ENCODE data around the gene MOCOS. TPM values are rescaled to one million over a fixed set of nuclear protein-coding genes. Genes with fewer than 3 reads are reported as not detected.

Gene MOCOS
- total RNA-seq, 2 experiments from 2014 or later, result not detected

DNA sequence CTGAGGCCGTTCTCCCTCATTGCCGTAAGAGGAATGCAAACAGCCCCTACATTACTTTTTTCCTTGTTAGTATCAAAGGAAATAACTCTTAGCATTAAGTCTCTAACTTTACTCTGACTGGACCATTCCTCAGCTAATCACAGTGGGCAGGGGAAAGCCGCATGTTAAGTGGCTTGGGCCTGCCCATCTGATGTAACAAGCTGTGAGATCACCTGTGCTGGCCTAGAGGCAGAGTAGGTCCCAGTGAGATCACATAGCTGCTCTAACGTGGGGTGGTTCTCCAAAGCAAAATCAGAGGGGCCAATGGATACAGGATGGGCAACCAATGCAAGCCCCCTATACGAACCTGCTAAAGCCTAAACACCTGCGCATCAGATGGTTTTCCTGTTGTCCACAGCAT is 5.9 kb upstream of the MOCOS start:
- TF ChIP-seq EZH2phosphoT487 (IDR thresholded peaks at IDR 0.05; ENCODE audit: borderline replicate concordance, low read depth, low read length), result no peak
- TF ChIP-seq, protein P1, sequence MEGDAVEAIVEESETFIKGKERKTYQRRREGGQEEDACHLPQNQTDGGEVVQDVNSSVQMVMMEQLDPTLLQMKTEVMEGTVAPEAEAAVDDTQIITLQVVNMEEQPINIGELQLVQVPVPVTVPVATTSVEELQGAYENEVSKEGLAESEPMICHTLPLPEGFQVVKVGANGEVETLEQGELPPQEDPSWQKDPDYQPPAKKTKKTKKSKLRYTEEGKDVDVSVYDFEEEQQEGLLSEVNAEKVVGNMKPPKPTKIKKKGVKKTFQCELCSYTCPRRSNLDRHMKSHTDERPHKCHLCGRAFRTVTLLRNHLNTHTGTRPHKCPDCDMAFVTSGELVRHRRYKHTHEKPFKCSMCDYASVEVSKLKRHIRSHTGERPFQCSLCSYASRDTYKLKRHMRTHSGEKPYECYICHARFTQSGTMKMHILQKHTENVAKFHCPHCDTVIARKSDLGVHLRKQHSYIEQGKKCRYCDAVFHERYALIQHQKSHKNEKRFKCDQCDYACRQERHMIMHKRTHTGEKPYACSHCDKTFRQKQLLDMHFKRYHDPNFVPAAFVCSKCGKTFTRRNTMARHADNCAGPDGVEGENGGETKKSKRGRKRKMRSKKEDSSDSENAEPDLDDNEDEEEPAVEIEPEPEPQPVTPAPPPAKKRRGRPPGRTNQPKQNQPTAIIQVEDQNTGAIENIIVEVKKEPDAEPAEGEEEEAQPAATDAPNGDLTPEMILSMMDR (conservative IDR thresholded peaks at IDR 0.05; ENCODE audit: low read length), result no peak
- H3K79me2 ChIP-seq (ENCODE audit: insufficient read depth, low read depth, low read length), result no peaks in the 10 kb centered on the region
- CTCF ChIA-PET (ENCODE audit: unreplicated experiment), result no interaction called here
- no peak for DNase-seq (ENCODE audit: low spot score)
- H3K9me2 ChIP-seq (ENCODE audit: insufficient read depth, low read length), result no peaks in the 10 kb centered on the region
- no peak overlapping the region for H3K4me2 ChIP-seq (ENCODE audit: low read length)
- BruUV-seq (replicated peaks), result no TSS peak
- peaks cover 8% of the 10 kb centered on the region for H3K4me1 ChIP-seq (ENCODE audit: insufficient read depth, low read length, poor library complexity, severe bottlenecking)
- no peaks in the 10 kb centered on the region for H3K9me3 ChIP-seq (ENCODE audit: low read length)
- peaks cover 6% of the 10 kb centered on the region for H3K36me3 ChIP-seq (ENCODE audit: insufficient read depth, low read length)
- no peak overlapping the region for H2AFZ ChIP-seq (ENCODE audit: low read length)
- H3K27ac ChIP-seq (ENCODE audit: low read depth, low read length, poor library complexity, severe bottlenecking), result no peak overlapping the region
- H4K20me1 ChIP-seq (ENCODE audit: insufficient read depth, low read length), result no peaks in the 10 kb centered on the region
- intact Hi-C loops (cut with micrococcal nuclease; ENCODE audit: unreplicated experiment), result no loop called here
- no peak overlapping the region for H3K4me3 ChIP-seq (ENCODE audit: low read depth, low read length, poor library complexity, severe bottlenecking)
- POLR2A ChIA-PET, result no interaction called here

DNA sequence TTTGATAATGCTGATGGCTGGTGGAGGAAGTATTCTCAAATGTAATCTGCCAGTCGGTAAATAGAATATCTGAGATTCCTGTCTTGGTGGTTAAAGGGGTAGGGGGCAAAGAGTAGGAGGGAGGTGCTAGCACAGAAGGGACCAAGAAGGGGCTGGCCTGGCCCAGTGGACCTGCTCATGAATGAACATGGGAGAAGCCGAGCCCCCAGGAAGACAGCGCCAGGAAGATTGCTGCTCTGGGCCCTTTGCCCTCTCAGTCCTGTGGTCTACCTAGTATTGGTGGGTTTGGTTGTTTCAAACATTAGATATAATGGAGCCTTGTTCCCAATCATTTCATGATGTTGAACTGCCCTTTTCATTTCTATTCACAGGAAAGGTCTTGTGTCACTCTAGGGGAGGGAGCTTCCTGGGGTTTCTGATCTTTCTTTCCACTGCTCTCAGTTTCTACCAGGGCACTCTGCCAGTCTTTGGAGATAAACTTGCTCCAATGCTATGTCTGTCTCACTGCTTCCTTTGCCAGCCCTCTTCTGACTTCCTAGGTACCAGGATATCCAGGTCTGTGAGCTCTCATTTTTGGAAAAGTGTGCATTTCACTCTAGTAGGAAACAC is 5.3 kb upstream of the MOCOS start:
- peaks cover 8% of the 10 kb centered on the region for H3K4me1 ChIP-seq (ENCODE audit: insufficient read depth, low read length, poor library complexity, severe bottlenecking)
- H3K36me3 ChIP-seq (ENCODE audit: insufficient read depth, low read length), result peaks cover under 1% of the 10 kb centered on the region; the same call in 1 of the 2 replicates
- BruUV-seq (replicated peaks), result no TSS peak
- no peak overlapping the region for H3K27ac ChIP-seq (ENCODE audit: low read depth, low read length, poor library complexity, severe bottlenecking)
- no peak for TF ChIP-seq EZH2phosphoT487 (IDR thresholded peaks at IDR 0.05; ENCODE audit: borderline replicate concordance, low read depth, low read length)
- TF ChIP-seq, protein P1 (conservative IDR thresholded peaks at IDR 0.05; ENCODE audit: low read length), result no peak
- no peak overlapping the region for H2AFZ ChIP-seq (ENCODE audit: low read length)
- H3K9me3 ChIP-seq (ENCODE audit: low read length), result no peaks in the 10 kb centered on the region
- no peaks in the 10 kb centered on the region for H4K20me1 ChIP-seq (ENCODE audit: insufficient read depth, low read length)
- no peak for DNase-seq (ENCODE audit: low spot score)
- H3K9me2 ChIP-seq (ENCODE audit: insufficient read depth, low read length), result no peaks in the 10 kb centered on the region
- ChIA-PET CTCF (ENCODE audit: unreplicated experiment) (no interaction called here), POLR2A (no interaction called here)
- no peaks in the 10 kb centered on the region for H3K79me2 ChIP-seq (ENCODE audit: insufficient read depth, low read depth, low read length)
- H3K4me2 ChIP-seq (ENCODE audit: low read length), result no peak overlapping the region
- no peak overlapping the region for H3K4me3 ChIP-seq (ENCODE audit: low read depth, low read length, poor library complexity, severe bottlenecking)
- intact Hi-C loops (cut with micrococcal nuclease; ENCODE audit: unreplicated experiment), result no loop called here

DNA sequence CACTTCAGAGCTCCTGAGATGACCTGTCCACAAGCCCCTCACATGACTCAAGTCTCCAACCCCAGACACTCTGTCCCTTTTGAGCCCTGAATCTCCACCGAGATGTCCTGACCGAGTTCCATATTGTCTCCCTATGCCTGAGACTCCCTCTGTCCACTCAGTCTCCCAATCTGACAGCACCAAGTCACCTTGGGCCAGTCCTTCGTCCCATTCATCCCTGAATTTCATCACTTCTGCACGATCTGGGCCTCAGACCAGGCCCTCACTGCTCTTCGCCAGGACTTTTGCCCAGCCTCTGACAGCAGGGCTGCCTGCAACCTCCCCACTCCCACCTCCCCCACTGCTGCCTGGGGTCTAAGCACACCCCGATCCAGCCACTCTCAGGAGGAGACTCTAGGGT is 4.3 kb upstream of the MOCOS start:
- BruUV-seq (replicated peaks), result no TSS peak
- H3K9me2 ChIP-seq (ENCODE audit: insufficient read depth, low read length), result no peaks in the 10 kb centered on the region
- ChIA-PET POLR2A (no interaction called here), CTCF (ENCODE audit: unreplicated experiment) (no interaction called here)
- no peaks in the 10 kb centered on the region for H3K79me2 ChIP-seq (ENCODE audit: insufficient read depth, low read depth, low read length)
- no peak overlapping the region for H3K27ac ChIP-seq (ENCODE audit: low read depth, low read length, poor library complexity, severe bottlenecking)
- no peak overlapping the region for H3K4me3 ChIP-seq (ENCODE audit: low read depth, low read length, poor library complexity, severe bottlenecking)
- intact Hi-C loops (cut with micrococcal nuclease; ENCODE audit: unreplicated experiment), result no loop called here
- H3K4me2 ChIP-seq (ENCODE audit: low read length), result no peak overlapping the region
- H3K4me1 ChIP-seq (ENCODE audit: insufficient read depth, low read length, poor library complexity, severe bottlenecking), result peaks cover 8% of the 10 kb centered on the region
- no peak for DNase-seq (ENCODE audit: low spot score)
- H3K9me3 ChIP-seq (ENCODE audit: low read length), result no peaks in the 10 kb centered on the region
- no peak overlapping the region for H2AFZ ChIP-seq (ENCODE audit: low read length)
- H3K36me3 ChIP-seq (ENCODE audit: insufficient read depth, low read length), result no peaks in the 10 kb centered on the region
- no peak for TF ChIP-seq EZH2phosphoT487 (IDR thresholded peaks at IDR 0.05; ENCODE audit: borderline replicate concordance, low read depth, low read length)
- TF ChIP-seq, protein P1 (conservative IDR thresholded peaks at IDR 0.05; ENCODE audit: low read length), result no peak
- no peaks in the 10 kb centered on the region for H4K20me1 ChIP-seq (ENCODE audit: insufficient read depth, low read length)
